ENCODE data around the gene MYO1C.

MYO1C gene

GRCh38 chr17:1484060-1484535 lies 8.4 kb downstream of the MYO1C start:
- no peak for DNase-seq

DNA sequence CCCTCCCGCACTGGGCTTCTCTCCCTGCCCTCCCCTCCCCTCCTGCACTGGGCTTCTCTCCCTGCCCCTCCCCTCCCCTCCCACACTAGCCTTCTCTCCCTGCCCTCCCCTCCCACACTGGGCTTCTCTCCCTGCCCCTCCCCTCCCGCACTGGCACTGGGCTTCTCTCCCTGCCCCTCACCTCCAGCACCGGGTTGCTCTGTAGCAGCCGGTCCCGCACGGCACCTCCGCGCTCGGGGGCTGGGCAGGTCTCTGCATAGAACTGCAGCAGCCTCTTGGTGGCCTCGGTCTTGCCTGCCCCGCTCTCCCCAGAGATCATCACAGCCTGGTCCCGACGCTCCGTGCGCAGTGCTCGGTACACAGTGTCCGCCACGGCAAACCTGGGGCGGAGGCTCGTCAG lies 9.8 kb downstream of the MYO1C start:
- DNase-seq = no peak

- no peak for DNase-seq
Measured at GRCh38 chr17:1481736-1482135, 10.8 kb downstream of the MYO1C start.

GRCh38 chr17:1480747-1481465 lies 11.6 kb downstream of the MYO1C start:
- no peak for DNase-seq

- DNase-seq = no peak
Measured at GRCh38 chr17:1478418-1478817, 14.1 kb downstream of the MYO1C start.

GRCh38 chr17:1475321-1475854 lies 17.1 kb downstream of the MYO1C start:
- DNase-seq = no peak

DNA sequence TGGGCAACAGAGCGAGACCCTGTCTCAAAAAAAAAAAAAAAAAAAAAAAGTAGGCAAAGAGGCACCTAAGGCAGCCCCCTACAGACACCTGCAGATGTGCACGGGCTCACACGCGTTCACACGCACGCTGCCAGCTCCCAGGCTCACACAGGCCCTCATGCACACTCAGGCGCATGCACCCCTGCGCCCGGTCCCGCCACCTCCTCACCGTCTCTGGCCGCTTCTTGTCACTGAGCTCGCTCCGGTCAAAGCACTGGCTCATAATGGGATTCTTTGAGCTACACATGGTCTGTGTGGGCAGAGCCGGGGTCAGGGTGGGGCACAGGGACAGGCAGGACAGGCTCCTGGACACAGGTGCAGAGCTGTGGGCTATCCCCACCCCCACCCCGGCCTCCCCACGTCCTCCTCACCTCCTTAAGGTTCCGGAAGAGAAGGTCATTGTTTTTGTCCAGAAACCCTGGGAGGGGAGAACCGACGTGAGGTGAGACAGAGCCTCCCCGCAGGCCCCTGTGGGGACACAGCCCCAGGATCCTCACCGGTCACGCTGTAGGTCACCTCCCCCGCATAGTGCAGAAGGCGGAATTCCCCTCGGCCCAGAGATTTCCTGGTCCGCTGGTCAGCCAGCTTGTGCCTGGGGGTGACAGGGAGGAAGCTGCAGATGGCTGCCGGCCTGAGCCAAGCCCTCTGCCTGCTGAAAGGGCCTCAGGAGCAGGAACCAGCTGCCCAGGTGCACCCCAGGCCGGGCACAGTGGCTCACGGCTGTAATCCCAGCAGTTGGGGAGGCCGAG lies 17.9 kb downstream of the MYO1C start:
- DNase-seq = no peak

GRCh38 chr17:1473841-1474240 lies 18.6 kb downstream of the MYO1C start:
- no peak for DNase-seq

- no peak for DNase-seq
Measured at GRCh38 chr17:1473170-1473569, 19.3 kb downstream of the MYO1C start.

GRCh38 chr17:1471911-1472821 lies 20.3 kb downstream of the MYO1C start:
- no peak for DNase-seq

- no peak for DNase-seq
Measured at GRCh38 chr17:1471490-1471889, 21.0 kb downstream of the MYO1C start.

- no peak for DNase-seq
Measured at GRCh38 chr17:1470755-1471462, 21.6 kb downstream of the MYO1C start.

DNA sequence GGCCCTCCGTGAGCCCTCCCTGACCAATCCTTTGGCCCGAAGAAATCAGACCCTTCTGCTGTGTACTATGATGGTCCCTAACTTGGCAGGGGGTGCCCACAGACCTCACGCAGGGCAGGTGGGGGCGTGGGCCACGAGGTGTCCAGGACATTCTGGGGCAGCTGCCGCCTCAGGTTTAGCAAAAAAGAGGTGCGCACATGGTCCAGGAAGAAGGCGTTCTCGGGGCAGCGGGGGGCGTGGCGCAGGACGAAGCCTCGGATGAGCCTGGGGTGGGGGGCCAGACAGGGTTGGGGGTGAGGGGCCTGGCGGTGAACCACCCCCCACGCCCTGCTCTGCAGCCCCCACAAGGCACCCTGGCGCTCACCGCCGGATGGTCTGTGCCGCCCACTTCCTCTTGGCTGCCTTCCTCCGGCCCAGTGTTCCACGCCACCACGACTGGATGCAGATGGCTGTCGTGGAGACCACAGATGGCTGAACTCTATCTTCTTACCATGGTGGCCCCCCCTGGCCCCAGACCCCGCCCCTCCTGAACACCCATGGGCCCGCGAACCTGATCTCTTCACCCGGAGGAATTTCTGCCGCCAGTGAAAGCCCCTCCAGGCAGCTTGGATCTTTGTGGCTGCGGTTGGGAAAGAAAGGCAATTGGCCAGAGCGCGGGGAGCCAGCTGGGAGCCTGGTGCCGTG lies 22.3 kb downstream of the MYO1C start:
- DNase-seq = no peak

DNA sequence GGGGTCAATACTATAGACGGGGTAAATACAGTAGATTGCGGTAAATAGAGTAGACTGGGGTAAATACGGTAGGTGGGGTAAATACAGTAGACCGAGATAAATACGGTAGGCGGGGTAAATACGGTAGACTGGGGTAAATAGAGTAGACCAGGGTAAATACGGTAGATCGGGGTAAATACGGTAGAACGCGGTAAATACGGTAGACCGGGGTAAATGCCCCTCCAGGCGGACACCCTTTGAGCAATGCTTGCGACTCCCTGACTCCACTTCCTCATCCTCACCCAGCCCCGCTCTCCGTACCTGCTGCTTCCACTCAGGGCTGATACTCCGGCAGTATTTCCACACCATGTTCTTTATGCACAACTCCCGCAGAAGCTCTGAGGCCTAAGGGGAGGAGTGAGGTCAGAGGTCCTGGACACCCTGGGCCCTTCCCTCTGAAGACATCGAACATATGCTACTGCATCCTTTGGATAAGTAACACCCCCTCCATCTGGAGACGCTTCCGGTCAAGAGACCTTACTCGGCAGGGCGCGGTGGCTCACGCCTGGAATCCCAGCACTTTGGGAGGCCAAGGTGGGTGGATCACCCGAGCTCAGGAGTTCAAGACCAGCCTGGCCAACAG lies 23.1 kb downstream of the MYO1C start:
- no peak for DNase-seq

DNA sequence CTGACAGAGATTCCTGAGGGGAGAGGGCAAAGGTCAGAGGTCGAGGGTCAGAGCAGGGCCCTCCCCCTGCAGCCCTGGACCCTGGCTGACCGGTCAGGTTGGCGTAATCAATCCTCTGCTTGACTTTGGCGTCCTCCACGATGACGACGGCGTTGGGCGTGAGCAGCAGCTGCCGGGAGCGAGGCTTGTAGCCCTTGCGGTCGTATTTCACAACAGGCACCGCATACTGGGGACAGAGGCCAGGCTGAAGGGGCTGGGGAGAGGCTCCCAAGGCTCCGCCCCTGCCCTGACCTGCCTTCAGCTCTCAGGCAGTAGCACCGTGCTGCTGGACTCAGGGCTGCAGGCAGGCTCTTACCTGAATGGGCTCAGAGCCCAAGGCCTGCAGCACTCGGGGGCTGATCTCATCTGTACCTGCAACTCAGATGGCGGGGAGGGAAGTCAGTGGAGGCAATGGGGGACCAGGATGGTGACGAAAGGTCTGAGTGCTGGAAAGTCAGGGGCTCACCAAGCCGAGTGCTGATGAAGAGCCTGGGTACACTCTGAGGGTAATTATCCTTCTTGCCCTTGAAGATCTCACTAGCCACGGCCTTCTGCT lies 24.5 kb downstream of the MYO1C start:
- DNase-seq = no peak

DNA sequence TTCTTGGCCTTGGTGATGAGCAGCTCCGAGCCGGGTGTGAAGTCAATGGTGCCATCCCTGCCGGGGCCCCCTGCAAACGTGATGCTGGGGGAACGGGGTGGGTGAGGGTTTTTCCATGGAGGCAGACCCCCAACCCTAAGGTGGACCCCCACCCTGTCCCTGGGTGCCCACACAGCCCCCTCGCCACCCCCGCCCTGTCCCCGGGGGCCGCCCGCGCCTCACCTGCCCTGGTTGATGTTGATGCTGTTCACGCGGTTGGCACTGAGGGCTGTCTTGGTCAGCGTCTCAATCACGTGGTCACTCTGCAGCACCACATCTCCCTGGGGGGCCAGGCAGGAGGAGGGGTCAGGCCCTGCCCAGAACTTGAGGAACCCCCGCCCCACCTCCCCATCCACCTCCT lies 25.2 kb downstream of the MYO1C start:
- DNase-seq = no peak

GRCh38 chr17:1464186-1464585 lies 28.3 kb downstream of the MYO1C start:
- no peak for DNase-seq

GRCh38 chr17:1462164-1463112 lies 30.0 kb downstream of the MYO1C start:
- DNase-seq = no peak

DNA sequence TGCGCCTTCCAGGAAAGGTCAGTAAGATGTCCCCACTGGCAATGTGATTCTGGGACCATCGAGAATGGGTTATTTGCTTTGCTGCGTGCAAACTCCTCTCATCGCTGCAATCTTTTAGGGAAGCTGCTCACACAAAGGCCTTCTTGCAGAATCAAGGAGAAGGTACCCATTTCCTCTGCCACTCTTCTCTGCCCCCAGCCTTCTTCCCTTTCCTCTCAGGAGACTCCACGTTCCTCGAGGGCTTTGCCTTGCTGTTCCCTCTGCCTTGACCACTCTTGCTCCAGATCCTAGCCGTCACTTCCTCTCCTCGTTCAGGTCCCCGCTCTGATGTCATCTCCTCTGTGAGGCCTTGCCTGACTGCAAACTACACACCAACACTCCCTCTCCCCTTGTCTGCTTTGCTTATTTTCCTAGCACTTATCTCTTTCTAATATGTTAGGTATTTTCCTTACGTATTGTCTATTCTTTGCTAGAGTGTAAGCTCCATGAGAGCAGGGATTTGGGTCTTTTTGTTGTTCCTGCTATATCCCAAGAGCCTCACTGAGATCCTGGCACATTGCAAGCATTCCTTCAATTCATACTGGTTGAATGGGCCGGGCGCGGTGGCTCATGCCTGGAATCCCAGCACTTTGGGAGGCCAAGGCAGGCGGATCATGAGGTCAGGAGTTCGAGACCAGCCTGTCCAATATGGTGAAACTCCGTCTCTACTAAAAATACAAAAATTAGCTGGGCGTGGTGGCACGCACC lies 31.1 kb downstream of the MYO1C start:
- DNase-seq = no peak
